HK-2 (cell line): Measurements from ENCODE around the gene CD276.
A peak's percentile ranks its signal among the peaks of the same experiment; 100 is the strongest.
"Not testable (repeated sequence)": the region's sequence is repeated elsewhere in the genome, so short reads cannot be mapped to it uniquely, and the experiment has no call there.

Experiments
- DNase-seq: peaks from one replicate; pipeline ENCODE4 v3.0.0-alpha.2; 2018; ENCODE audit not compliant: unreplicated experiment

Gene CD276

DNA sequence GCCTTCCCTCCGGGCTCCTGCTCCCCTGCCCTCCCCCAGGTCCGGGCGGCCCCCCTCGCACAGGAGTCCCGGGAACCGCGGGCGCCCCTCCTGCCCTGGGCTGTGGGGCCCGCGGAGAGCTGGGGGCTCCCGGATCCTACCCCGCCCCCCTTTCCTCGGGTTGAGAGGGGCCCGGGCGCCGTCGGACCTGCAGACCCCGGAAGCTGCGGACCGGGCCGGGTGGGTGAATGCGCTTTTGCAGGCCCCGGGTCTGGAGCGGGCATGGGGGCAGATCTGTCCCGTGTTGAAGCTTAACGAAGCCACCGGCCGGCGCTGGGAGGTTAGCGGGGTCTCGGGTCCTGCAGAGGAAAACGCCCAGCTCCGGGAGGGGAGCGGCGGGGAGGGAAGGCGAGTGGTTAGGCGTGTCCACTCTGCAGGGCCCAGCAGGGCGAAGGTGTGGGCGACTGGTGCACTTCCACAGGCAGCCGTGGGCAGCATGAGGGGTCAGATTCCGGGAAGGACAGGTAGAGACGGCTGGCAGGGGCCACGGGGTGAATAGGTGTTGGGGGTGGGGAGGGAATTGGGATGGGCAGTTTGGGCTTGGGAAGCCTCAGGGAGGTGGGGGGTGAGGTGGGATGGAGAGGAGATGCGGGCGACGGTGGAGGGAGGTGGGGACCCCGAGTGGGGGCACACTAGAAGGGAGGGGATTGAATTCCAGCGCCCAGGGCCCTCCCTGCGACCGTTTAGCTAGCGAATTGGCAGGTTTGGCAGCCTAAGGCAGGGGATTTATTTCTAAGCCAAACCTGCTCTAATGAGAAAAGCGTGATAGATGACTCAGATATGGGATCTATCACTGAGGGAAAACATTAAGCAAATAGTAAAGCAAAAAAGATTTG is 635 bp downstream of the CD276 start:
- peak; percentile 32 for DNase-seq

DNA sequence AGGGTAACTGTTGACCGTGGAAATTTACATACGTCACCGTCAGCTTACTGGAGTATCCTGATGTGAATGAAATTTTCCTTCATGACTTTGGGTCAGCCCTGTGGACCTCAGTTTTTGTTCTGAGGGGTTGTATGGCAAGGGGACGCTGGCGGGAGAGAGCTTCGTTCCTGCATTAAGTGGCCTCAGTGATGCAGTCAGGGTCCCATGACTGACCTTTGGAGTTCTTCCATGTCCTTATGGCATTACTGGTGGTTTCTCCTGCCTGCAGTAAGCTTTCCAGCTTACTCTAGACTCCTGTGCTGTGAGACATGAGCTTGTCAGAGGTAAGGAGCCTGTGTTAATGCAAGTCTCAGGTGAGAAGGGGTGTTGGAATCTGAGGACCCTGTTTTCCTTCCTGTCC is 1.8 kb downstream of the CD276 start:
- DNase-seq = no peak

DNA sequence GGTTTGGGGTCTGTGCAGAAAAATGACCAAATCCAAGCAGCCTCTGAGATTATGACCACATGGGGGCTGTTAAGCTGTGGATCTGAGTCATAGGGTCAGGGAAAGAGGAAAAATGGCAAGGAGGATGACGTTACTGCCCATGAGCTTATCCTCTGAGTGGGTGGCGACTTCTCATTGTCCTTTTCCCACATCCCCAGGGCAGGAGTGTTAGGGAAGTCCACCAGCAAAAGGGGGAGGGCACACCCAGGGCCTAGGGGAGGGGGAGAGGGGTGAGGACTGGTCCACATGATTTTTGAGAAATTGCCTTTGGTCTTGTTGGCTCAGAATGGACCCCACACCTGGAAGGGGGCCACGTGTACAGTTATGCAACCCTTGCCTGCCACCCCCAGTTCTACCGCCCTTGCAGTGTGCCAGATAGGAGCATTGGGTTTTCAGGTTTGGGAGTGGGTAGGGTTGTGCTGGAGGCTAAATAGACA is 2.6 kb downstream of the CD276 start:
- DNase-seq = peak; percentile 29

DNA sequence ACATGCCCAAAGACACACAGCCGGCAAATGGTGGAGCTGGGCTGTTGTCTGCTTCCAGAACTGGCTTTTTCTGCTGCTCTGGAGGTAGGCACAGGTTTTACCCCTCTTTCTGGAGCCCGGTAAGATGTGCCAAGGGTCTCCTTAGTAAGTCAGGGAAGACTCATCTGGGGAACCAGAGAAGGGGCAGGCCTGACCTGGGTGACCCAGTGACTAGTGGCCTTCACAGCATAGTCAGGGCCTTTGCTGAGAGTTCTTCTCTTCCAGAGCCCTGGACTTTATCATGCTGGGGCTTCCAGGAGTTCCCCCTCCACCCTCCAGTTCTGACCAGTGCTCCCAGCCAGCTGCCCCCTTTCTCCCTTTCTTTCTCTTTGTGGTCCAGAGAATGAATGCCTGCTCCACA is 3.2 kb downstream of the CD276 start:
- no peak for DNase-seq

DNA sequence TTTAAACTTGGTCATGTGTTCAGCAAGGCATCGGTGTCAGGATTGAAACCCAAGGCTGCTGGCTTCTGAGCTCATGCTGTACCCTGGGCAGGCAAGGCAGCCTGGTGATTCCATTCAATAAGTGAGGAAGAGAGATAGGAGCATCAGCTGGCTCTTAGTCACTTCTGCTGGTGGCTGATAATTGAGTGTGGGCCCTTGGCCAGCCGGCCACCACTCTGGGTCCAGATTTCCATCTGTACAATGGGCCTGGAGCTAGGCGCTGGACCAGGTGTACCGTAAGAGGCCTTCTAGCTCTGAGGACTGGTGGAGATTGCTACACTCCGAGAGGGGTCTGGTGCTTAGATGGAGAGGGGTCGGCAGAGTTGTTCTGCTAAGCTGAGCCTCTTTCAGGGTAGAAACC is 4.3 kb downstream of the CD276 start:
- no peak for DNase-seq

DNA sequence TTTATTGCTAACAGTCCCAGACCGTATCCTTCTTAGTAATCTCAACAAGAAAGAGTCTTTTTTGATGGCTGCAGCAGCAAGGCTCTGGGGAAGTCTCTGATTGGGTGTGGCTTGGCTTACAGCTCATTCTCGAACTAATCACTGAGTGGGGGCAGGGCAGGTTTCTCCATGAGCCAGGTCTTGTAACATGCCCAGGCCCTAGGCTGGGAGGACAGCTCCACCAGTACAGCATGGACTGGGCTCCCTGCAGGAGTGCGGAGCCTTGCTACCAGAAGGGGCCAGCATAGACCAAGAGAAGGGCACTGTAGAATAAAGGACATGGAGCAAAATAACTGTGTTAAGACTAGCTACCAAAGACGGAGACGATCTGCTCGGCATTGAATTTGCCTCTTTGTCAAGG is 7.2 kb downstream of the CD276 start:
- no peak for DNase-seq

DNA sequence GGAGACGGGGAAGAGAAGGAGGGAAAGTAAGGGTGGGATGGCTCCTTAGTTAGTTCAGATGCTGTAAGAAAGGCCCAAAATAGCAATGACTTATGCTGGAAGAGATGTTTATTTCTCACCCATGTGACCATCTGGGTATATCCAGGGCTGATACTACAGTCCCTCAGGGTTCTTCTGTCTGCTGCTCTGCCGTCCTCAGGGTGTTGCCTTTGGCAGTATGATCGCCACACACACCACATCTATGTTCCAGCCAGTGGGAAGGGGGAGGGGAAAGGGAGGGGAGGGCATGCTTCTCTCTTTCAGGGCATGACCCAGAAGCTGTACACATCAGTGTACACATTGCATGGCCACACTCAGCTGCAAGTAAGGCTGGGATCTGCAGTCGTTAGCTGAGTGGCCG is 10.2 kb downstream of the CD276 start:
- no peak for DNase-seq

DNA sequence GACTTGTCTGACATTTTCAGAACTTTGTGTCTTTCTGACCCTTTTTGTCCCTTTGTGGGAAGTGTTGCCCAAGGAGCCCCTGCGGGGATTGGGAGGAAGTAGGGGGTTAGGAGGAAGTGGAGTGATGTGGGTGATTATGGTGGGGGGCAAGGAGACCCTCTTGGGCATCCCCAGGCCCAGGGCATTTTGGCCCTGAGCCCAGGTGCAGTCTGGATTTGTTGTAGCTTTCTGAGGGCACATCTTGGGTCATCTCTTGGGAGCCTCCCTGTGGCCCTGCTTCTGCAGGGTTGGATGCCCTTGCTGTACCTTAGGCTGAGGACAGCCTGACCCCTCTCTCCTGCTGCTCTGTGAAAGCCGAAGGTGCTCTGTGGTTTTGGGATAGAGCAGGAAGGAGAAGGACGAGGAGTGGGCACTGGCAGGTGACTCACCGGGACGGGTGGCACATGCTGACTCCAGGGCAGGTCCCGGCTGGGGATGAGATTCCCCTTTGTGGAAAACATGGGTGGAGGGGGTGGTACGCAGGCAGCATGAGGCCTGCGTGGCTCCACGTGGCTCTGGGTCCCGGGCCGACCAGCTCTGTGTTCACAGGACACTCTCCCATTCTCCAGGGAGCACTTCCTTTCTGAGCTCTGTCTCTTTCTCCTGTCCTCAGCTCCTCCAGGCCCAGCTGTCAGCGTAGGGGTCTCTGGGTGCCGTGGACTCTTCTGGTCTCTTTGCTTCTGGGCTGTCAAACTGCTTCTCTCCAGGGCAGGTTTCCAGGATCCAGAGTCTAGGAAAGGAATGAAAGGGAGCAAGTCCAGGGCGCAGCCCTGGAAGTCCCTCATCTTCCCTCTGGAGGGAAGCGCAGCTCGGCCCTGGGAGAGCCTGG is 11.8 kb downstream of the CD276 start:
- DNase-seq = no peak

DNA sequence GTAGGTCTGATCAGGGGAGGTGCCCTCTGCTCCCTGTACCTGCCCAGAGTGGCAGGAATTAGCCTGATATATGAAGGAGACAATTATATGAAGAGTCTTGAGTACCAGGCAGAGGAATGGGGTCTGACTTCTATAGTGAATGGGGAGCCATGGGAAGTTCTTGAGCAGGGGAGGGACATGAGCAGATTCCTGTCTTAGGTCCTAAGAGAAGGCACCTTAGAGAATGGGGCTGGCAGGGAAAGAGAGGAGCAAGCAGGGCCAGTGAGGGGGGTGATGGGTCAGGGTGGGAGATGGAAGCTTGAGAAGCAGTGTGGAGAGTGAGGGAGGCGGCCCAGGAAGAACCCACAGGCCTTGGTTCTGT is 12.4 kb downstream of the CD276 start:
- no peak for DNase-seq

DNA sequence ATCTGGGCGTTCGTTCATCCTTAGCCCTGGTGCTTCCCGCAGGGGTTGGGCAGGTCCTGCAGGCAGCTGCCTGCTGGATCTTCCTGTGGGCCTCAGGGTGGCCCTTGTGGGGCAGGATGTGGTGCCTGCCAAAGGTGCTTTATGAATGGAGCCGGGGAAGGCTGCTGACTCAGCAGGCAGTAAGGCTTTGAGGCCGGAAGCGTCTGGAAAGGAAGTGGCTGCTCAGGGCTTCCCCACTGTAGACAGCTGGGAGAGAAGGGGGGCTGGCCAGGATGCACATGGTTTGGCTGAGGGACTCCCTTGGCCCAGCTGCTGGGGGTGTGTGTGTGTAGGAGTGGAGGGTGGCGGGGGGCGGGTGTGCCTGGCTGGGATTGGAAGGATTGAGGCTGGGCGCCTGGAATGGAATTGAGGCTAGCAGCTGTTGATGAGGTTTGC is 12.9 kb downstream of the CD276 start:
- peak; percentile 84 for DNase-seq

DNA sequence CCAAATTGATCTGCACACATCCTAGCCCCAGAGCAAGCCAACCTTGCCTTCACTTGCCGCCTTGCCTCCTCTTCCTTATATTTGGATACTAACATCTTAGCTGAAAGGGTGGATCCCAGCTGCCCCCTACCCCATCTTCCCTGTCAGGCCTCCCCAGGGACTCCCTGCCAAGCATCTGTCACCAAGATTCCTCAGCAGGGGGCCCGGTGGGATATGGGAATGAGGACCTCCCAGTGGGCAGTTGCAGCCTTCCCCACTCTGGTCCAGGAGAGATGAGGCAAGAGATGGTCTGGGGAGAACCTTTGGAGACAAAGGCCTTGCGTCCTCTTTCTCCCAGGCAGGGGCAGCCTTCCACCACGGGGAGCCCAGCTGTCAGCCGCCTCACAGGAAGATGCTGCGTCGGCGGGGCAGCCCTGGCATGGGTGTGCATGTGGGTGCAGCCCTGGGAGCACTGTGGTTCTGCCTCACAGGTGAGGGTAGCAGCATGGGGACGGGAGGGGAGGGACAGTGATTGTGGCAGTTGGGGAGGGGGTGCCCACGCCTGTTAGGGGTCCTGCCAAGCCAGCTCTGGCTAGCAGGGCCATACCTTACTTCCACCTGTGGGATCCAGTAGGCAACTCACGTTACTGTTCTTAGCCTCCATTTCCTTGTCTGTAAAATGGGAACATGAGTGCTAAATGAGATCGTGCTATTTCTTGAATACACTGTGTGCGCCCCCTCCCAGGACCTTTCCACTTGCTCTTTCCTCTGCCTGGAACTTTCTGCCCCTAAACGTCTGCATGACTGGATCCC is 15.3 kb downstream of the CD276 start:
- DNase-seq = no peak

DNA sequence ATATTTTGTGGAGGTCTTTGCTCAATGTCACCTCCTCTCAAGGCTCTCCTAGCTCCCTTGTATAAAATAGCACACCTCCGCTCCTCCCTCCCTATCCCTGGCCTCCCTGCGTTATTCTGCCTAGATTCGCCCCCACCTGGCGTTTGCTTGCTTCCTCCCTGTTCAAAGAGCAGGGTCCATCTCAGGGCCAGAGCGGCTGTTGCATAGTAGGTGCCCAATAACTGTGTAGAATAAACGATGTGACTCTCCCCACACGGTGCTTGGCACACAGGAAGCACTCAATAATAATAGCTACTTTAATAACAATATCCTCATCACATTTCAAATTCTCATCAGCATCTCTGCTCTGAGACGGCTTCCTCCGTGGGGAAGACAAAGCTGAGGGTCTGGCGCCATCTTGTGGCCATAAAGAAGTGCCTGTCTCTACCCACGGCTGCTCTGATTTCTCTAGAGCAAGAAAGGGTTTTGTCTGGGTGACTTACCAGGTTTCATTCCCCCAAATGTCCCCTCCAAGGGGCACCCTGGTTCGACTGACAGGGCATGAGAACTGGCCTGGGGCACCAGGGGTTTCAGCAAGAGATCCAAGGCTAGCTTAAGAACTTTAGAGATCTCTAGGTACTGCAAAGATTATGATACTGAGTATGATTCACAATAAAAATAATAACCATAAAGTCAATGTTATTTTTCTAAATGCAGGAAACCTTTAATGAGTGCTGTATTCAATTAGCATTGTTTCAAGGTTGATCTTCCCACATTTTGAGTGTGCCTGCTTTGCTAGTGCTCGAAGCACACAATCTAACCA is 16.1 kb downstream of the CD276 start:
- DNase-seq = peak; percentile 49

DNA sequence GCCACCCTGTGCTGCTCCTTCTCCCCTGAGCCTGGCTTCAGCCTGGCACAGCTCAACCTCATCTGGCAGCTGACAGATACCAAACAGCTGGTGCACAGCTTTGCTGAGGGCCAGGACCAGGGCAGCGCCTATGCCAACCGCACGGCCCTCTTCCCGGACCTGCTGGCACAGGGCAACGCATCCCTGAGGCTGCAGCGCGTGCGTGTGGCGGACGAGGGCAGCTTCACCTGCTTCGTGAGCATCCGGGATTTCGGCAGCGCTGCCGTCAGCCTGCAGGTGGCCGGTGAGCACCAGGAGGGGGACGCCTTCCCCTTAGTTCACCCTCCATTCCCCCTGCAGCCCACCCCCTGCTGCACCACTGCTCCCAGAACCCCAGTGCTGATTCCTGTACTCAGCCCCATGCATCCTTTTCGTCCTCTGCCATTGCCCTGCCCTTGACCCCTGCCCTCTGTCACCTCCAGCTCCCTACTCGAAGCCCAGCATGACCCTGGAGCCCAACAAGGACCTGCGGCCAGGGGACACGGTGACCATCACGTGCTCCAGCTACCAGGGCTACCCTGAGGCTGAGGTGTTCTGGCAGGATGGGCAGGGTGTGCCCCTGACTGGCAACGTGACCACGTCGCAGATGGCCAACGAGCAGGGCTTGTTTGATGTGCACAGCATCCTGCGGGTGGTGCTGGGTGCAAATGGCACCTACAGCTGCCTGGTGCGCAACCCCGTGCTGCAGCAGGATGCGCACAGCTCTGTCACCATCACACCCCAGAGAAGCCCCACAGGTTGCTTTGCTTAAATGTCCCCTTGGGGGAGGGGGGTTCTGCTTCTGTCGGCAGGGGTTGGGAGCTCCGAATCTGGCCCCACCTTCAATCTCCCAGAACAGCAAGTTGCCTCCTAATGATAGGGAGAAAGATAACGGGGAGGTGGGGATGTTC is 18.4 kb downstream of the CD276 start:
- DNase-seq = not testable (repeated sequence)

DNA sequence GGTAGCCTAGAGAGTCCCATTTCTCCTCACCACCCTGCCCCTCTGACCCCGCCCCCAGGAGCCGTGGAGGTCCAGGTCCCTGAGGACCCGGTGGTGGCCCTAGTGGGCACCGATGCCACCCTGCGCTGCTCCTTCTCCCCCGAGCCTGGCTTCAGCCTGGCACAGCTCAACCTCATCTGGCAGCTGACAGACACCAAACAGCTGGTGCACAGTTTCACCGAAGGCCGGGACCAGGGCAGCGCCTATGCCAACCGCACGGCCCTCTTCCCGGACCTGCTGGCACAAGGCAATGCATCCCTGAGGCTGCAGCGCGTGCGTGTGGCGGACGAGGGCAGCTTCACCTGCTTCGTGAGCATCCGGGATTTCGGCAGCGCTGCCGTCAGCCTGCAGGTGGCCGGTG is 19.4 kb downstream of the CD276 start:
- not testable (repeated sequence) for DNase-seq

DNA sequence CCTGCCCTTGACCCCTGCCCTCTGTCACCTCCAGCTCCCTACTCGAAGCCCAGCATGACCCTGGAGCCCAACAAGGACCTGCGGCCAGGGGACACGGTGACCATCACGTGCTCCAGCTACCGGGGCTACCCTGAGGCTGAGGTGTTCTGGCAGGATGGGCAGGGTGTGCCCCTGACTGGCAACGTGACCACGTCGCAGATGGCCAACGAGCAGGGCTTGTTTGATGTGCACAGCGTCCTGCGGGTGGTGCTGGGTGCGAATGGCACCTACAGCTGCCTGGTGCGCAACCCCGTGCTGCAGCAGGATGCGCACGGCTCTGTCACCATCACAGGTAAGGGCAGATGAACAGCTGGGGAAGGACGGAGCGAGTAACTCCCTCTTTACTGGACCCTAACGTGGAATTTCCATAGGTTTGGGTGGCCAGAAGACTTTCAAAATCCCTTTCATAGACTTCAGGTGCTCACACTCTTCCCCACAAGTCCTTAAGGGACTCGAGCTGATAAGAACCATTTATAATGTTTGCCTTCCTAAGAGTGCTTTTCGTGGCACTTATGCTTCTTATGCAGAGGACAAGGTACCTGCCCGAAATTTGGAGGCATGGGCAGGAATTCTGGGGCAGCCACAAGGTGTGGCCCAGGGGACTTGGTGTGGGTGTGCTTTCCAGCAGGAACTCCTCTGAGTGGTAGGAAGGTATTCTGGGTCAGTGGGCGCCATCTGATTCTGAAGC is 20.1 kb downstream of the CD276 start:
- not testable (repeated sequence) for DNase-seq

DNA sequence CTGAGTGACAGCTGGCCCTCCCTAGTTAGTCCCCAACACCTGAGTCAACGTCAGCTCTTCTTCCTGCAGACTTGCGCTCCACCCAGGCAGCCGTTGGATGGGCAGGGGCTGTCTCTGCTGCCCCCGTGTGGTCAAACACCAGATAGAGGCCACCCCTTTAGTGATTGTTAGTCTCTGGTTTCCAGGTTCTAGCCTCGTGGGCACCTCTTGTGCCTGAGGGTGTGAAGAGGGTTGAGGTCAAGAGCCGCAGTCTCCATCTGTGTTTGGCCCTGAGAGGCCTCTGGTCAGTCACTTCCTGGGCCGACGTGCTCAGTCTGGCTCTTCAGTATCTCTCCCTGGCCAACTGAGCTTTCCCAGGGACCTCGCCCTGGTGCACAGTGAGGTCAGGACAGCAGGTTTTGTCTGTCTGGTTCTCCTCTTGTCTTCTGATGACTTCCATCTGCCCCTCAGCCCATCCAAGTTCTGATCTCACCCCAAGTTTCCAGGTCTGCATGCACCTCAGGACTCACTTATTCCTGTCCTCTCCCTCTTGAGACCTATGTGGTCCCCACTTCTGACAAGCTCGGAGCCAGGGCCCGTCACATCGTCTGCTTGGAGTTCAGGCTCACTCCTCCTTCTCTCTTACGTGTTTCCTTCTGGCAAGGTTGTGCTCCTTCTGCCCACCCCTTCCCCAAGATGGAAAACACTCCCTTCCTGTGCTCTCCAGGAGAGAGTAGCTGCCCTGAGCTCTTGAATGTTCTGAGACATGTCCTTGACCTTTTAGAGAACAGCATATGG is 20.9 kb downstream of the CD276 start:
- peak; percentile 41 for DNase-seq

DNA sequence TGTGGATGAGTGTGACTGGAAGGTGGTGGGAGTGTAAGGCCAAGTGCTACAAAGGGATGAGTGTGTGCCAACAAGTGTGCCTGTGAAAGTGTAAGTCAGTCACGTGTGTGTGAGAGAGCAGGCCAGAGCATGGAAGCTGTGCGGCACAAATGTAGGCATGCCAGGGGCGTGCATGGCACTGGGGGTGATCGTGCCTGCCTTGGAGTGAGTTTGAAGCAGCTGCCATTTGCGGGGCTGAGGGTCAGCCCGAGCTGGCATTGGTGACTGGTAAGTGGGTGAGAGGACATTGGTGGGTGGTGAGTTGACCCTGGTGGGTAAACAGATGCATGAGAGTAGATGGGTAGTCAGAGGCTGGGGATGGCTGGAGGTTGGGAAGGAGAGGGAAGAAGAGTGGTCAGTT is 24.5 kb downstream of the CD276 start:
- no peak for DNase-seq

DNA sequence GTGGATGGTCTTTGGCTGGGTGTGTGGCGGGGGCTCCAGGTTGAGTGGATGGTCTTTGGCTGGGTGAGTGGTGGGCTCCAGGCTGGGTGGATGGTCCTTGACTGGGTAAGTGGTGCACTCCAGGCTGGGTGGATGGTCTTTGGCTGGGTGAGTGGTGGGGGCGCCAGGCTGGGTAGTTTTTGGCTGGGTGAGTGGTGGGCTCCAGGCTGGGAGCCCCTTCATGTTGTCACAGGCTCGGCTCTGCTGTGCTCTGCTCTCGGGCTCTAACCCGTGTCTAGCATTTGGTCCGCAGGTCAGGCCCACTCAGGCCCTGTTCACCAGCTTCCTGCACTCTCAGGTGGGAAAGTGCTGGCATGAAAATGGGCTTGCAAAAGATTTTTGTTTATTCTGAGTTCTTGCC is 25.1 kb downstream of the CD276 start:
- no peak for DNase-seq

DNA sequence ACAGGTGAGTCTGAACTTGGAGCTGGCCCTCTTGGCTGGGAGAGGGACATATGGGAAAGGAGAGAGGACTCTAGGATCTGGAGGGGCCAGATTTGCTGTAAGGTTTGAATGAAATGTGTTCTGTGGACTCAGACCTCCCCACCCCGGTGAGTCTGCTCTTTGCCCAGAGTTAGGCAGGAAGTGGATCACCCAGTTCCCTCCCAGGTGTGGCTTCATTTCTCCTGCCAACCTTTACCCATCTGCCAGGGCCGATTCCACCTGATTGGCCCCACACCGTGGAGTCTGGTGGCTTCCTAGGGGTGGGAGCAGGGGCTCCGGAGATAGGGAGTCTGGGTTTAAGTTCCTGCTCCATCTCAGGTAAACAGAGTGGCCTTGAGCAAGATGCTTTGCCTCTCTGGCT is 25.5 kb downstream of the CD276 start:
- no peak for DNase-seq
